Prostate gland (tissue), 2 donors: ENCODE data around the gene KCNH6. TPM values are rescaled to one million over a fixed set of nuclear protein-coding genes. Genes with fewer than 3 reads are reported as not detected.

Experiments
- DNase-seq: peaks from one replicate; pipeline ENCODE4 v3.0.0-alpha.2; 2019; ENCODE audit warnings: low spot score
- H3K27ac ChIP-seq, 2 donors: fragments of 200-600 bp; sonication (generic); 2 replicates each; pipeline ENCODE4 v1.5.1; 2017 to 2019
- H3K27me3 ChIP-seq: fragments of 200-600 bp; sonication (generic); replicated peaks from 2 replicates; pipeline ENCODE4 v1.5.1; 2019; ENCODE audit not compliant: insufficient read depth
- H3K36me3 ChIP-seq, 2 donors: fragments of 200-600 bp; sonication (generic); 1 replicate in 1 of 2; 2 replicates in 1 of 2; pipeline versions ENCODE4 v1.5.1 to v1.8.1; 2017 to 2019
- H3K4me1 ChIP-seq: fragments of 200-600 bp; sonication (generic); replicated peaks from 2 replicates; pipeline ENCODE4 v1.5.1; 2019
- H3K4me3 ChIP-seq, 2 donors: fragments of 200-600 bp; sonication (generic); 2 replicates each; pipeline ENCODE4 v1.5.1; 2017 to 2019
- H3K9me3 ChIP-seq: fragments of 200-600 bp; sonication (generic); 2 replicates; pipeline ENCODE4 v1.5.1; 2017
- CTCF ChIP-seq, 4 experiments: fragments of 200-600 bp in 2 of 4; fragments of 450-650 bp in 2 of 4; sonication (generic) in 2 of 4; IDR thresholded peaks; 1 replicate in 3 of 4; 2 replicates in 1 of 4; pipeline ENCODE4 v1.5.1; 2016 to 2019; ENCODE audit warnings: antibody characterized with exemption in 4 of 4, mild to moderate bottlenecking in 2 of 4, moderate library complexity in 2 of 4
- POLR2A ChIP-seq: fragments of 450-650 bp; IDR thresholded peaks from one replicate; pipeline ENCODE4 v1.6.1; 2016; ENCODE audit warnings: antibody characterized with exemption, mild to moderate bottlenecking
- POLR2AphosphoS5 ChIP-seq: sonication (generic); formaldehyde crosslinking; IDR thresholded peaks from one replicate; pipeline ENCODE4 v1.6.1; 2017; ENCODE audit warnings: antibody characterized with exemption
- WGBS: methylation state at CpG from one replicate; pipeline ENCODE4 v1.1.5; 2018; 5-methylcytosine and 5-hydroxymethylcytosine counted together
- intact Hi-C: fragments of 100-400 bp; cut with DNase I; formaldehyde crosslinking; loops from one replicate; pipeline ENCODE4 v1.14.2; 2022
- total RNA-seq, 2 donors: library from RNA; depleted of rRNA; stranded (reverse); fragments of >200 nt; gene quantifications; one replicate each; pipeline ENCODE4 v1.1.0, GENCODE V29; 2016

Gene KCNH6
- total RNA-seq, 2 donors from 2014 or later, result 8.1 to 22.4 TPM

GRCh38 chr17:63552211-63552610 lies 29.1 kb downstream of the KCNH6 start:
- DNase-seq, result no peak
- WGBS, result 47% methylated on average over 6 of the region's 6 CpGs
- no peaks in the 10 kb centered on the region for H3K9me3 ChIP-seq
- no peak overlapping the region for H3K27ac ChIP-seq
- intact Hi-C loops, result loop anchor here (5.0 kb wide), 2 partner anchors 70 to 105 kb away; partner anchors contain the start of genes CYB561 and MAP3K3
- H3K36me3 ChIP-seq, result no peaks in the 10 kb centered on the region
- no peak for TF ChIP-seq POLR2AphosphoS5
- TF ChIP-seq POLR2A, result no peak
- no peak for TF ChIP-seq CTCF (IDR thresholded peaks at IDR 0.05)
- H3K27me3 ChIP-seq, result no peaks in the 10 kb centered on the region
- peak overlapping the region; percentile 73 to 84 for H3K4me3 ChIP-seq
- peaks cover 9% of the 10 kb centered on the region for H3K4me1 ChIP-seq

- no peak for DNase-seq
- WGBS, result 57% methylated on average over 7 of the region's 7 CpGs
- Histone ChIP-seq H3K4me1 (peaks cover 9% of the 10 kb centered on the region), H3K9me3 (no peaks in the 10 kb centered on the region), H3K27ac (no peak overlapping the region), H3K27me3 (no peaks in the 10 kb centered on the region), H3K36me3 (no peaks in the 10 kb centered on the region), H3K4me3 (no peak overlapping the region)
- TF ChIP-seq POLR2AphosphoS5 (no peak), POLR2A (no peak), CTCF (IDR thresholded peaks at IDR 0.05) (no peak)
- intact Hi-C loops, result no loop called here
Observed at GRCh38 chr17:63555500-63556156, 32.5 kb downstream of the KCNH6 start.

DNA sequence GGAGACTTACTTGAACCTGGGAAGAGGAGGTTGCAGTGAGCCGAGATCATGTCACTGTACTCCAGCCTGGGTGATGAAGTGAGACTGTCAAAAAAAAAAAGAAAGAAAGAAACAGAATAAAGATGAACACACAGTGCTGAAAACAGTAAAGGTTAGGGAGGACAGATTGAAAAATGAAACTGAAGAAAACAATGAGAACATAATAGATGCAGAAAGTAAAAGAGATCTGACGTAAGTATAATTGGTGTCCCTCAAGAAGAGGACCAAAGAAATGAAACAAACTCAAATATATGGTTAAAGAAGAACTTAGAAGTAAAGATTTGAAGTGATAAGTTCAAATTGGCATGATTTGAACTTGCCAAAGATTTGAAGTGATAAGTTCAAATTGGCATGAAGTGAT lies 34.3 kb downstream of the KCNH6 start:
- peaks cover 9% of the 10 kb centered on the region for H3K4me1 ChIP-seq
- H3K27me3 ChIP-seq, result no peaks in the 10 kb centered on the region
- no peaks in the 10 kb centered on the region for H3K9me3 ChIP-seq
- TF ChIP-seq POLR2A (no peak), POLR2AphosphoS5 (no peak), CTCF (IDR thresholded peaks at IDR 0.05) (no peak)
- no peak overlapping the region for H3K4me3 ChIP-seq
- no peak overlapping the region for H3K27ac ChIP-seq
- no peaks in the 10 kb centered on the region for H3K36me3 ChIP-seq
- intact Hi-C loops, result no loop called here
- DNase-seq, result no peak
- WGBS, result 94% methylated on average over 2 of the region's 2 CpGs

DNA sequence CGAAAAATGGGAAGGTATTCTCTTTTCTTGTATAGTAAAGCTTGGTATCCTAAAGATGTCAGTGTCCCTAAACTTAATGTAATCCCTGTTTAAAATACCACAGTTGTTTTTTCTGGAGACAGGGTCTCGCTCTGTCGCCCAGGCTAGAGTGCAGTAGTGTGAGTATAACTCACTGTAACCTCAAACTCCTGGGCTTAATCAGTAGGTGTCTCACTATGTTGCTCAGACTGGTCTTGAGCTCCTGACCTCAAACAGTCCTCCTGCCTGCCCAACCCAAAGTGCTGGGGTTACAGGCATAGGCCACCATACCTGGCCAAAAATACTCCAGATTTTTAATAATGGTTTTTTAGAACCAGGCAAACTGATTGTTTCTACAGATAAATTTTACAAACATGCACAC lies 35.3 kb downstream of the KCNH6 start:
- 95% methylated on average over 3 of the region's 3 CpGs for WGBS
- intact Hi-C loops, result no loop called here
- H3K4me3 ChIP-seq, result no peak overlapping the region

More for the DNA sequence above, 35.3 kb downstream of the KCNH6 start:
- Histone ChIP-seq H3K36me3 (no peaks in the 10 kb centered on the region), H3K27ac (no peak overlapping the region), H3K4me1 (peaks cover 5% of the 10 kb centered on the region), H3K9me3 (no peaks in the 10 kb centered on the region), H3K27me3 (no peaks in the 10 kb centered on the region)
- TF ChIP-seq CTCF (IDR thresholded peaks at IDR 0.05) (no peak), POLR2A (no peak), POLR2AphosphoS5 (no peak)
- no peak for DNase-seq
